Endometrial microvascular endothelial cells (primary cell): ENCODE results near the gene PA2G4. TPM values are rescaled to one million over a fixed set of nuclear protein-coding genes. Genes with fewer than 3 reads are reported as not detected.

ENCODE experiments used
- in situ Hi-C: cut with HindIII; loops from 2 replicates; pipeline ENCODE4 v1.10.0; 2017; ENCODE audit warnings: low sequenced_read_pairs, low pct_unique_long_range_greater_than_20kb; ENCODE audit errors: inconsistent ontology term
- total RNA-seq: library from RNA; depleted of rRNA; stranded (reverse); fragments of >200 nt; gene quantifications from one replicate; pipeline ENCODE4 v1.2.3, GENCODE V29; 2015; ENCODE audit errors: inconsistent ontology term

The PA2G4 gene
- total RNA-seq, 1 donor from 2014 or later = 226 TPM

- in situ Hi-C loops = no loop called here
Observed at GRCh38 chr12:56160894-56161689, 56.7 kb downstream of the PA2G4 start.

GRCh38 chr12:56161690-56162351 lies 57.5 kb downstream of the PA2G4 start:
- in situ Hi-C loops = no loop called here

- in situ Hi-C loops = no loop called here
Observed at GRCh38 chr12:56162468-56163290, 58.3 kb downstream of the PA2G4 start.

Other genes starting within 250 kb of the PA2G4 start
- 29.1 TPM for gene PYM1, start 176.7 kb upstream of the PA2G4 start, total RNA-seq
- gene DGKA, start 173.4 kb upstream of the PA2G4 start, total RNA-seq = 82.4 TPM
- gene PMEL, start 138.5 kb upstream of the PA2G4 start, total RNA-seq = not detected
- 61.3 TPM for gene CDK2, start 137.7 kb upstream of the PA2G4 start, total RNA-seq
- gene RAB5B, start 130.5 kb upstream of the PA2G4 start, total RNA-seq = 53.3 TPM
- gene SUOX, start 107.3 kb upstream of the PA2G4 start, total RNA-seq = 22.4 TPM
- 1.0 TPM for gene IKZF4, start 83.5 kb upstream of the PA2G4 start, total RNA-seq
- 1,767 TPM for gene RPS26, start 62.6 kb upstream of the PA2G4 start, total RNA-seq
- not detected for gene ERBB3, start 24.4 kb upstream of the PA2G4 start, total RNA-seq
- gene RPL41, start 12.1 kb downstream of the PA2G4 start, total RNA-seq = 2,640 TPM
- 3.0 TPM for gene ZC3H10, start 13.7 kb downstream of the PA2G4 start, total RNA-seq
- 193 TPM for gene ESYT1, start 23.7 kb downstream of the PA2G4 start, total RNA-seq
- 121 TPM for gene MYL6B, start 48.0 kb downstream of the PA2G4 start, total RNA-seq
- gene MYL6, start 53.8 kb downstream of the PA2G4 start, total RNA-seq = 2,953 TPM
- gene SMARCC2, start 84.9 kb downstream of the PA2G4 start, total RNA-seq = 43.6 TPM
- gene RNF41, start 117.4 kb downstream of the PA2G4 start, total RNA-seq = 57.4 TPM
- 60.3 TPM for gene NABP2, start 119.8 kb downstream of the PA2G4 start, total RNA-seq
- 3.7 TPM for gene SLC39A5, start 125.5 kb downstream of the PA2G4 start, total RNA-seq
- 20.3 TPM for gene ANKRD52, start 153.8 kb downstream of the PA2G4 start, total RNA-seq
- 10.8 TPM for gene COQ10A, start 162.4 kb downstream of the PA2G4 start, total RNA-seq
- gene CS, start 195.8 kb downstream of the PA2G4 start, total RNA-seq = 257 TPM
- gene CNPY2, start 211.4 kb downstream of the PA2G4 start, total RNA-seq = 105 TPM
- gene PAN2, start 229.4 kb downstream of the PA2G4 start, total RNA-seq = 5.0 TPM
- not detected for gene IL23A, start 234.3 kb downstream of the PA2G4 start, total RNA-seq